Hepatocyte (in vitro differentiated cells): ENCODE results near the gene METAP2.

ENCODE experiments used
- EZH2 ChIP-seq: fragments of 200-600 bp; sonication (generic); IDR thresholded peaks from 2 replicates; pipeline ENCODE4 v1.6.1; 2016; ENCODE audit warnings: antibody characterized with exemption, mild to moderate bottlenecking, borderline replicate concordance
- TF ChIP-seq, protein P1 (sequence below): fragments of 200-600 bp; sonication (generic); IDR thresholded peaks from 2 replicates; pipeline ENCODE4 v1.5.1; 2016; ENCODE audit warnings: antibody characterized with exemption, mild to moderate bottlenecking; ENCODE audit not compliant: poor library complexity

DNA sequence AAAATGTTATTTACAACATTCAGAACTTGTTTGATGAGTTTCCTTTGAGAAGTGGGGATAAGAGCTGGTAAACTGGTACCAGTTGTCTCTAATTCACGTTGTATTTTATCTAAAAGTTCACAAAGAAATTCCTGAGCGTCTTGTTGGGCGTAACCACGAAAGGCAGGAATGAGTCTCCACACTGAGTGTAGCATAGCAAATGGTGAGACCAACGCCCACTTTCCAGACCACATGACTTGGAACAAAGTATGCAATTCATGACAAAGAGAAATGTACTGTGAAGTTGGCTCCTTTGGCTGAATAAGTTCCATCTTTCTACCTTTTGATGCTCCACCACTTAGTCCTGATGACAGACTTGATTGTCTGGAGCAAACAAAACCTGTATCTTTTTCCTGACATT lies 58.9 kb downstream of the METAP2 start:
- TF ChIP-seq, protein P1, sequence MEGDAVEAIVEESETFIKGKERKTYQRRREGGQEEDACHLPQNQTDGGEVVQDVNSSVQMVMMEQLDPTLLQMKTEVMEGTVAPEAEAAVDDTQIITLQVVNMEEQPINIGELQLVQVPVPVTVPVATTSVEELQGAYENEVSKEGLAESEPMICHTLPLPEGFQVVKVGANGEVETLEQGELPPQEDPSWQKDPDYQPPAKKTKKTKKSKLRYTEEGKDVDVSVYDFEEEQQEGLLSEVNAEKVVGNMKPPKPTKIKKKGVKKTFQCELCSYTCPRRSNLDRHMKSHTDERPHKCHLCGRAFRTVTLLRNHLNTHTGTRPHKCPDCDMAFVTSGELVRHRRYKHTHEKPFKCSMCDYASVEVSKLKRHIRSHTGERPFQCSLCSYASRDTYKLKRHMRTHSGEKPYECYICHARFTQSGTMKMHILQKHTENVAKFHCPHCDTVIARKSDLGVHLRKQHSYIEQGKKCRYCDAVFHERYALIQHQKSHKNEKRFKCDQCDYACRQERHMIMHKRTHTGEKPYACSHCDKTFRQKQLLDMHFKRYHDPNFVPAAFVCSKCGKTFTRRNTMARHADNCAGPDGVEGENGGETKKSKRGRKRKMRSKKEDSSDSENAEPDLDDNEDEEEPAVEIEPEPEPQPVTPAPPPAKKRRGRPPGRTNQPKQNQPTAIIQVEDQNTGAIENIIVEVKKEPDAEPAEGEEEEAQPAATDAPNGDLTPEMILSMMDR: no peak
- TF ChIP-seq EZH2: no peak
